HG03280 (cell line): ENCODE measurements around the gene ZDHHC5.
"Not testable (repeated sequence)": the region's sequence is repeated elsewhere in the genome, so short reads cannot be mapped to it uniquely, and the experiment has no call there.

Experiments used
- ATAC-seq: cut with Tn5 transposase; IDR thresholded peaks from one replicate; pipeline ENCODE4 v1.9.1; 2021; ENCODE audit warnings: mild to moderate bottlenecking, moderate library complexity; ENCODE audit not compliant: unreplicated experiment

ZDHHC5 gene

DNA sequence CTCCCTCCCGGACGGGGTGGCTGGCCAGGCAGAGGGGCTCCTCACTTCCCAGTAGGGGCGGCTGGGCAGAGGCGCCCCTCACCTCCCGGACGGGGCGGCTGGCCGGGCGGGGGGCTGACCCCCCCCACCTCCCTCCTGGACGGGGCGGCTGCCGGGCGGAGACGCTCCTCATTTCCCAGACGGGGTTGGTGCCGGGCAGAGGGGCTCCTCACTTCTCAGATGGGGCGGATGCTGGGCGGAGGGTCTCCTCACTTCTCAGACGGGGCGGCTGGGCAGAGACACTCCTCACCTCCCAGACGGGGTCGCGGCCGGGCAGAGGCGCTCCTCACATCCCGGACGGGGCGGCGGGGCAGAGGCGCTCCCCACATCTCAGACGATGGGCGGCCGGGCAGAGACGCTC lies 48.8 kb downstream of the ZDHHC5 start:
- not testable (repeated sequence) for ATAC-seq

DNA sequence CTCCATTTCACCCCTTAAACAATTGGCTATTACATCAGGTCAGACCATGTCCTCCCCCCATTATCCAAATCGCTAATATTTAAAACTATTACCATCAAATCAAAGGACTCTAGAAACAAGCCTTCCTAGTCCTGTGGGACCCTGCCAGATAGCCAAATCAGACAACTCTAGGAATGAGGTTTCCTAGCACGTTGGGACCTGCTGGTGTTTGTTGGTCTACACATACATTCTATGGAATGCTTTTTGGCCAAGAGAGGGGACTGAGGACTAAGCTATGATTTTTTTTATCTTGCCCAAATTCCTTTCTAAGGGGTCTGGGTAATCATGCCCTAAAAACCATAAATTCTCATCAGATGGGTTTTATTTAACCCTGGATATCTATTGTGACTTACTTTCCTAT lies 59.3 kb downstream of the ZDHHC5 start:
- no peak for ATAC-seq

DNA sequence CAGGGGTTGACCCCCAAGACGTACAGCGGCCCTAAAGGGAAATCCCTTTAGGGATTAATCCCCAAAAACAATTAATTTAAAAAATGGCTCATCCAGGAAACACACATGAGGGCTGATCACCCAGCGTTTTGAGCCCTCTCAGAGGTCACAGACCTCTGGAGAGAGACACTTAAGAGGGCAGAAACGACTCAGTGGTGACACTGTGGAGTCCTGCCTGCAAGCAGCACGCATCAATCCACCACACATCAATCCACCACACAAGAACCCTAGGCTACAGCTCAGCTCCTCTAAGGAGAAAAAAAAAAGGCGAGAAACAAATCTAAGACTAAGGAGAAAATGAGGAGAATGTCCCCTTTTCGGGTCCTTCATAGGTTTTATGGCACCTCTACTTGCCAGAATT lies 60.9 kb downstream of the ZDHHC5 start:
- no peak for ATAC-seq

DNA sequence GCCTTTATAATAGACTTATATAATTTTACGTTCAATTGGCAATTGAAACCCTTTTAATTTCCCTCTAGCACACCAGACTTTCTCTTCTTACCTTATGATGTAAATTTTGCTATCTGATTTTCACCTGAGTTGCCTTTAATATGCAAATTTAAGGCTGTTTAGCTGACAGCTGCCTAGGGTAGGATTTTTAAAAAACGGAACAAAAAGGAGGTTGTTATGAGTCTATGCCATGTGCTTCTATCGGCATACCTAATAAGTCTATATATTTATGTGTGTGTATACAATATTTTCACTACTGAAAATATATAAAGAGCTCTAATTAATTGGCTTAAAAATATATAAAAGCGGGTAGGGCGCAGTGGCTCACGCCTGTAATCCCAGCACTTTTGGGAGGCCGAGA lies 61.6 kb downstream of the ZDHHC5 start:
- ATAC-seq, result no peak

DNA sequence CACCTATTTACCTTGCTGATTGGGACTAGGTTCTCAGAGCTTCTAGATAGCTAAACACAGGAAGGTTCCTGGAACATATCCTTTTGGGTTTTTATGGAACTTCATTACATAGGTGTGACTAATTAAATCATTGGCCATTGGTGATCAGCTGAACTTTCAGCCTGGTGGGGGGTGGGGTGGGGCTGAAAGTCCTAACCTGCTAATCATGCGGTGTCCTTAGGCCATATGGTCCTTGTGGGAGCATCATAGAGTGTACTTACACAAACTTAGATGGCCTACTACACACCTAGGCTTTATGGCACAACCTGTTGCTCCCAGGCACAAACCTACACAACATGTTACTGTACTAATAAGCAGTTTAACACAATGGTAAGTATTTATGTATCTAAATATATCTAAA lies 64.7 kb downstream of the ZDHHC5 start:
- no peak for ATAC-seq

DNA sequence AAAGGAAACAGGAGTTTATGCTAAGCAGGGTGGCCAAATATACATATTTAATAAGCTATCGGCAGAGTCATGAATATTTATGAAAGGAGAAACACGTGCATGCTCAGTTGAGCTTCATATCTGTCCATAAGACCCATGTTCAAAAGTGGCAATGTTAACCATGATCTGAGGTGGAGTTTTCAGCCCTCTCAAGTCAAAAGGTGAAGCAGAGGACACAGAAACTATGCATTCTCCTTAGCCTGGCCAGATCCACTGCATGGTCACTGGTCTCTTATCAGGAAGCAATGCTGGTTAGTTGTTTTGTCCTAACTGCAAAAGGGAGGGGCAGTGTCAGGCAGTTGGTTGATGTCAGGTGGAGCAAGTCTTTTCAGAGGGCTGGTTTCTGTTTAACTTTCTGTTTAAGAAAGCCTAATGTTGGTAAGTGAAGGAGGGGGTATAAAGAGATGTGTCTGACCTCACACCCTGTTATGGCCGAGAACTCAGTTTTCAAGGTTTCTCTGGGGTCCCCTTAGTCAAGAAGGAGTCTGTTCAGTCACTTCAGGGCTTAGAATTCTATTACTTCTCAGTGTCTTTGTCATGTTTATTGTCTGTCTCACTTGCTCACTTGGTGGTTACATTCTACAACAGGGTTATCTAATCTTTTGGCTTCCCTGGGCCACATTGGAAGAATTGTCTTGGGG lies 67.8 kb downstream of the ZDHHC5 start:
- peak; percentile 58 for ATAC-seq

DNA sequence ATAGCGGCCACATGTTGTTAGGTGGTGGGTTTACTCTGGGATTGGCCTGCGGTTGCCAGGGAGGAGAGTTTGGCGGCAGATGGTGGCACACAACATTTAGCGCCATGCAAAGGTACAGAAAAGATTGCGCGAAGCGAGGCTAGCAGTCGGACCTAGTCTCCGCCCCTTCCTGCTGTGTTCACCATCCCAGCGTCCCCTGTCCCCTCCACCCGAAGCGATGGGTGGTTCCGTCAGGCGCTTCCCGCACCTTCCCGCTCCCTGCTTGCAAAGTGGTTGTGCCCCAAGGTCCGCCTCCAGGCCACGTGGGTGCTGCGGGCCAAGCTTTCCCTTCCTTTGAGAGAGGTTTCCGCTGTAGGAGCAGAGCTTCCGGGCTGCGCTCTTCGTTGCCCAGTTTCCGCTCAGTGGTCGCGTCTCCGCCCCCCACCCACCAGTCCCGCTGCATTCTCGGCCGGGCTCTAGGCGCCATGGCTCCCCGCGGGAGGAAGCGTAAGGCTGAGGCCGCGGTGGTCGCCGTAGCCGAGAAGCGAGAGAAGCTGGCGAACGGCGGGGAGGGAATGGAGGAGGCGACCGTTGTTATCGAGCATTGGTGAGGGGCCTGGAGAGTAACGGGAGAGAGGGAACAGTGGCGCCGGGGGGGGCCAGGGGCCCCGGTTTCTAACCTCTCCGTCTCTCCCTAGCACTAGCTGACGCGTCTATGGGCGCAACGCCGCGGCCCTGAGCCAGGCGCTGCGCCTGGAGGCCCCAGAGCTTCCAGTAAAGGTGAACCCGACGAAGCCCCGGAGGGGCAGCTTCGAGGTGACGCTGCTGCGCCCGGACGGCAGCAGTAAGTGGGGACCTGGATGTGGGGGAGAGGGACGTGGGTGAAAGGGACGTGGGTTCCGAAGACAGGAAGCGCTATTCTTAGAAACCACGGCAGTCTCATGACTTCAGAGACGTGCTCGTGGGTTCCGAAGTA lies 73.5 kb downstream of the ZDHHC5 start, which contains the start of gene SELENOH:
Gene SELENOH, plus strand, starts transcription at position 360 of the 955 bp plus-strand sequence. Its CDS starts 105 bp downstream, at position 465.
- ATAC-seq, result peak; percentile 92

DNA sequence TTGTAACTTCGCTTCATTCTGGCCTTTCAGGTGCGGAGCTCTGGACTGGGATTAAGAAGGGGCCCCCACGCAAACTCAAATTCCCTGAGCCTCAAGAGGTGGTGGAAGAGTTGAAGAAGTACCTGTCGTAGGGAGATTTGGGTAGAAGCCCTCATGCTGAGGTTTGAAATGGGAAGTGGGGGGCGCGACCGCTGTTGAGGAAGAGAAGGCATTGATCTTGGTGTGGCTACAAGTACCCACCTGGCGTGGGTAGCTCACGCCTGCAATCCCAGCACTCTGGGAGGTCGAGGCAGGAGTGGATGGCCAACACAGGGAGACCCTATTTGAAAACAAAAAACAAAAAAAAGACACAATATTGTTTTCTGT lies 74.2 kb downstream of the ZDHHC5 start:
- ATAC-seq, result no peak

DNA sequence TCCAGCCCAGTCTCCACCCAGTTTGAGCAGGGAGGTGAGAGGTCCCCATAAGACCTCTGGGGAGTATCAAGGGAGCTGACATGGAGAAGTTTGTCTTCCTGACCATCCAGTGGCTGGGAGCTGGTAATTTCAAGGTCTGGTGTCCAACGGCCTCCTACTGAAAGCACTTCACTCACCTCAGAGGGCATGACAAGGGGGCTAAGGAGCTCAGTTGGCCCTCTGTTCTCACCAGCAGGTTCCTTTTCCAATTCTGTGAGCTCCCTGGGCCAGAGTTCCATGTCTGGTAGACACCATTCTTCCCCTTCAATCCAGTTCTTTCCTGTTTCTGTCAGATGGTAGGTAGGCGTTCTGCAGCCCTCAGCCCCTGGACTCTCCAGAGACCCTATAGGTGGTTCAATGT lies 76.4 kb downstream of the ZDHHC5 start:
- no peak for ATAC-seq

DNA sequence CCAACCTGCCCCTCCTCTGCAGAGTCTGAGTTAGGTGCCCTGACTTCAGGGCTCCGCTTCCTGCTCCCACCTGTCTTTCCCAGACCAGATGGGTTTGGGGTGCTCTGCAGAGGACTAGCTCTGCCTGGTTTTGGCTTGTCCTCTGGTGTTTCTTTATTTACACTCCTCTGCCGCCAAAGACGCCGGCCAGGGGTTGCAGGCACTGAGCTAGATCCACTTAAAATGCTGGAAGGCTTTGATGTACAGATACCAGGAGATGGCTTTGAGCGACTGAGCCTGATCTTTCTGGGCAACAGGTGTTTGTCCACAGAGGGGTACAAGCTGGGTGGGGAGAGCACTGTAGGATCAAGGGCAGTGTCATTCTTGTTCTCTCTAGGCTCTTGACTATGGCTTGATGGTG lies 77.3 kb downstream of the ZDHHC5 start:
- ATAC-seq, result no peak

DNA sequence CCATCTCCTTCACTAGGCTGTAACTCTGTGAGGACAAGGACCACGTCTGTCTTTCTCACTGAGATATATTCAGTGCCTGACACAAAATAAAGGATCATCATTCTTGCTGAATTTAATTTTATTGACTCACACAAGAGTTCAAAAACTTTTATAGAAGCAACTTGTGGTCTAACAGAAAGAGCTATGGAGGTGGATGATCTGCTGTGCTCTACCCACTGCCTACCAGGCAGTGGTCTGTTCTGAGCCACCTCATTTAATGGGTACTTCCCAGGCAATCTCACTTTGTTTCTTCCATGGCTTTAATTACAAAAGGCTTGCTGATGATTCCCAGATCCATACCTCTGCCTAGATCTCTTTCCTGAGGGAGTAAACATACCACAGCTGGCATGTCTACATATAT lies 79.0 kb downstream of the ZDHHC5 start:
- no peak for ATAC-seq
